ENCODE measurements around the gene PRKCA.
"Not testable (repeated sequence)": the region's sequence is repeated elsewhere in the genome, so short reads cannot be mapped to it uniquely, and the experiment has no call there.

The PRKCA gene

GRCh38 chr17:66301864-66302741 is at the start of gene PRKCA:
Gene PRKCA (plus strand): TSS chr17:66302613.
- peak within 1 kb of the TSS; percentile 40 for H3K4me3 ChIP-seq (IDR thresholded peaks at IDR 0.05; ENCODE audit: insufficient read depth, low read depth, low read length)
- peak within 1 kb of the TSS; percentile 100 for H3K4me2 ChIP-seq
- H3K27ac ChIP-seq, result no peak within 1 kb of the TSS
- TF ChIP-seq, protein P1, sequence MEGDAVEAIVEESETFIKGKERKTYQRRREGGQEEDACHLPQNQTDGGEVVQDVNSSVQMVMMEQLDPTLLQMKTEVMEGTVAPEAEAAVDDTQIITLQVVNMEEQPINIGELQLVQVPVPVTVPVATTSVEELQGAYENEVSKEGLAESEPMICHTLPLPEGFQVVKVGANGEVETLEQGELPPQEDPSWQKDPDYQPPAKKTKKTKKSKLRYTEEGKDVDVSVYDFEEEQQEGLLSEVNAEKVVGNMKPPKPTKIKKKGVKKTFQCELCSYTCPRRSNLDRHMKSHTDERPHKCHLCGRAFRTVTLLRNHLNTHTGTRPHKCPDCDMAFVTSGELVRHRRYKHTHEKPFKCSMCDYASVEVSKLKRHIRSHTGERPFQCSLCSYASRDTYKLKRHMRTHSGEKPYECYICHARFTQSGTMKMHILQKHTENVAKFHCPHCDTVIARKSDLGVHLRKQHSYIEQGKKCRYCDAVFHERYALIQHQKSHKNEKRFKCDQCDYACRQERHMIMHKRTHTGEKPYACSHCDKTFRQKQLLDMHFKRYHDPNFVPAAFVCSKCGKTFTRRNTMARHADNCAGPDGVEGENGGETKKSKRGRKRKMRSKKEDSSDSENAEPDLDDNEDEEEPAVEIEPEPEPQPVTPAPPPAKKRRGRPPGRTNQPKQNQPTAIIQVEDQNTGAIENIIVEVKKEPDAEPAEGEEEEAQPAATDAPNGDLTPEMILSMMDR (conservative IDR thresholded peaks at IDR 0.05; ENCODE audit: low read depth, low read length), result no peak
- no peaks in the 10 kb centered on the region for H3K79me2 ChIP-seq (ENCODE audit: insufficient read depth, low read depth)
- H2AFZ ChIP-seq (ENCODE audit: low read depth), result peak within 1 kb of the TSS; percentile 93
- H3K36me3 ChIP-seq (ENCODE audit: insufficient read depth), result no peaks in the 10 kb centered on the region
- peaks cover 13% of the 10 kb centered on the region for H3K4me1 ChIP-seq (ENCODE audit: low read depth, poor library complexity, severe bottlenecking)
- H3K27me3 ChIP-seq (ENCODE audit: insufficient read depth, low read depth), result no peaks in the 10 kb centered on the region
- H4K20me1 ChIP-seq (ENCODE audit: insufficient read depth), result no peaks in the 10 kb centered on the region
- peak within 1 kb of the TSS; percentile 54; the same call in 1 of the 2 replicates for H3K9ac ChIP-seq

DNA sequence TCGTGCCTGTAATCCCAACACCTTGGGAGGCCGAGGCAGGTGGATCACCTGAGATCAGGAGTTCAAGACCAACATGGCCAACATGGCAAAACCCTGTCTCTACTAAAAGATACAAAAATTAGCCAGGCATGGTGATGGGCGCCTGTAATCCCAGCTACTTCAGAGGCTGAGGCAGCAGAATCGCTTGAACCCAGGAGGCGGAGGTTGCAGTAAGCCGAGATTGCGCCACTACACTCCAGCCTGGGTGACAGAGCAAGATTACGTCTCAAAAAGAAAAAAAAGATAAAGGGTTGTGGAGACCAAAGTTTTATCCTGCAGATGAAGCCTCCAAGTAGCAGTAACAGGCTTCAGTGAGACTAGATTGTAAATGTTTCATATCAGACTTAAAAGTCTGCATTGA is 49.0 kb upstream of the PRKCA start:
- not testable (repeated sequence) for H3K27me3 ChIP-seq (ENCODE audit: insufficient read depth, low read depth); H2AFZ ChIP-seq (ENCODE audit: low read depth); H4K20me1 ChIP-seq (ENCODE audit: insufficient read depth); H3K4me3 ChIP-seq (IDR thresholded peaks at IDR 0.05; ENCODE audit: insufficient read depth, low read depth, low read length); H3K9ac ChIP-seq; H3K27ac ChIP-seq; H3K4me2 ChIP-seq; H3K36me3 ChIP-seq (ENCODE audit: insufficient read depth); H3K4me1 ChIP-seq (ENCODE audit: low read depth, poor library complexity, severe bottlenecking); H3K79me2 ChIP-seq (ENCODE audit: insufficient read depth, low read depth)

DNA sequence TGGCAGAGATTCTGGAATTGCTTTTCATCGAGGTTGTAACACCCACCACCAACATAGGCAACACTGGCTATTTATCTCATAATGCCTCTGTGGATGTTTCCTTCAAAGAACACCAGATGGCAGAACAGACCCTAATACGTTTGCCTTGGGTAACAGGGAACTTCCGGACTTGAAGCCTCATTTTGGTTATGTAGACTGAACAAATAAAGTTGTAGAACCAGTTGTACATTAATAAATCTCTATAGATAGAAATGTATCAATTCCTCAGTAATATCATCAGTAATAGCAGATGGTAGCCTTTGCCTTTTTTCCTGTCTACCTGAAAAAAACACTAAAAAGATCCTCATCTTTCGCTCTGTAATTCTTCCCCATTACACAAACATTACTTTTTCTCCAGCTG is 47.3 kb upstream of the PRKCA start:
- Histone ChIP-seq H3K36me3 (ENCODE audit: insufficient read depth) (no peaks in the 10 kb centered on the region), H3K4me3 (IDR thresholded peaks at IDR 0.05; ENCODE audit: insufficient read depth, low read depth, low read length) (no peak overlapping the region), H2AFZ (ENCODE audit: low read depth) (no peak overlapping the region), H3K9ac (no peak overlapping the region), H3K4me2 (no peak overlapping the region), H4K20me1 (ENCODE audit: insufficient read depth) (no peaks in the 10 kb centered on the region), H3K27ac (no peak overlapping the region), H3K79me2 (ENCODE audit: insufficient read depth, low read depth) (no peaks in the 10 kb centered on the region), H3K27me3 (ENCODE audit: insufficient read depth, low read depth) (no peaks in the 10 kb centered on the region), H3K4me1 (ENCODE audit: low read depth, poor library complexity, severe bottlenecking) (no peaks in the 10 kb centered on the region)
- TF ChIP-seq, protein P1 (conservative IDR thresholded peaks at IDR 0.05; ENCODE audit: low read depth, low read length), result peak; percentile 70

DNA sequence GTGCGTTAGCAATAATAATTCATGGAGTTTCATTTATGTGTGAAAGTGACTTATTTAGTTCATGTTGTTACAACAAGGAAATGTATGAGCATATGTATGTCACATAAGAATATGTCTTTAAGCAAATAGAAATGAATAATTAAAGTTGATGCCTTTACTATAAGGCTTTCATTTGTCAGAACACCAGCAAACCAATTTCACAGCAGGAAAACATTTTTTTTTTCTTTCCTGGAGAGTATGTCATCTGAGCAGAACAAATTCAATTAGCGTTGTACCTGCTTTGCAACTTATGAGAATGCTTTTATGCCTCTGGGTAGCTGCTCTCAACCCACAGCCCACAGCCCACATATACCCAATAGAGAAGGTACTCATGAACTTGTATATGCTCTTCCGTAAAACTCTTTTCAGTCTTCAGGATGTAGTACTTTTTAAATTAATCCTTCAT is 46.9 kb upstream of the PRKCA start:
- TF ChIP-seq, protein P1 (conservative IDR thresholded peaks at IDR 0.05; ENCODE audit: low read depth, low read length), result no peak
- Histone ChIP-seq H3K4me2 (no peak overlapping the region), H3K4me3 (IDR thresholded peaks at IDR 0.05; ENCODE audit: insufficient read depth, low read depth, low read length) (no peak overlapping the region), H3K27ac (no peak overlapping the region), H3K4me1 (ENCODE audit: low read depth, poor library complexity, severe bottlenecking) (no peaks in the 10 kb centered on the region), H3K27me3 (ENCODE audit: insufficient read depth, low read depth) (no peaks in the 10 kb centered on the region), H3K79me2 (ENCODE audit: insufficient read depth, low read depth) (no peaks in the 10 kb centered on the region), H3K36me3 (ENCODE audit: insufficient read depth) (no peaks in the 10 kb centered on the region), H2AFZ (ENCODE audit: low read depth) (no peak overlapping the region), H4K20me1 (ENCODE audit: insufficient read depth) (no peaks in the 10 kb centered on the region), H3K9ac (no peak overlapping the region)

GRCh38 chr17:66260275-66260674 is 42.1 kb upstream of the PRKCA start:
- TF ChIP-seq, protein P1 (conservative IDR thresholded peaks at IDR 0.05; ENCODE audit: low read depth, low read length), result no peak
- H3K27me3 ChIP-seq (ENCODE audit: insufficient read depth, low read depth), result no peaks in the 10 kb centered on the region
- no peak overlapping the region for H3K27ac ChIP-seq

More at GRCh38 chr17:66260275-66260674, 42.1 kb upstream of the PRKCA start:
- Histone ChIP-seq H3K4me3 (IDR thresholded peaks at IDR 0.05; ENCODE audit: insufficient read depth, low read depth, low read length) (no peak overlapping the region), H4K20me1 (ENCODE audit: insufficient read depth) (no peaks in the 10 kb centered on the region), H3K79me2 (ENCODE audit: insufficient read depth, low read depth) (no peaks in the 10 kb centered on the region), H3K4me1 (ENCODE audit: low read depth, poor library complexity, severe bottlenecking) (peaks cover 21% of the 10 kb centered on the region), H3K36me3 (ENCODE audit: insufficient read depth) (no peaks in the 10 kb centered on the region), H3K9ac (no peak overlapping the region), H2AFZ (ENCODE audit: low read depth) (no peak overlapping the region), H3K4me2 (no peak overlapping the region)
